ENCODE data around the gene PCDHGA3.
"Not testable (repeated sequence)": the region's sequence is repeated elsewhere in the genome, so short reads cannot be mapped to it uniquely, and the experiment has no call there.

Gene PCDHGA3

GRCh38 chr5:141338538-141339306, 4.9 kb upstream of the PCDHGA3 start, which contains the start of gene PCDHGA2:
TSS of gene PCDHGA2 (plus strand) at chr5:141338760.
- no peak for TF ChIP-seq SUZ12 (IDR thresholded peaks at IDR 0.05; ENCODE audit: extremely low read depth, insufficient read depth, insufficient read length)
- no peak for TF ChIP-seq ZNF274 (IDR thresholded peaks at IDR 0.05; ENCODE audit: low read depth, low read length)
- TF ChIP-seq YY1 (IDR thresholded peaks at IDR 0.05; ENCODE audit: insufficient read depth, insufficient read length), result no peak
- Histone ChIP-seq H3K4me1 (ENCODE audit: insufficient read depth, insufficient read length) (no peaks in the 10 kb centered on the region), H3K4me3 (ENCODE audit: insufficient read length, low read depth) (no peak within 1 kb of the TSS), H3K36me3 (ENCODE audit: insufficient read depth, insufficient read length, low read length) (no peaks in the 10 kb centered on the region), H3K9ac (ENCODE audit: insufficient read length, low read depth) (no peak within 1 kb of the TSS), H3K27me3 (ENCODE audit: insufficient read depth, insufficient read length) (no peaks in the 10 kb centered on the region), H3K9me3 (ENCODE audit: insufficient read depth, low read length) (peaks cover 28% of the 10 kb centered on the region)
- DNase-seq (ENCODE audit: low read depth, low spot score), result peak; percentile 42

GRCh38 chr5:141340781-141341354, 2.8 kb upstream of the PCDHGA3 start:
- not testable (repeated sequence) for H3K36me3 ChIP-seq (ENCODE audit: insufficient read depth, insufficient read length, low read length); H3K4me1 ChIP-seq (ENCODE audit: insufficient read depth, insufficient read length); DNase-seq (ENCODE audit: low read depth, low spot score); H3K4me3 ChIP-seq (ENCODE audit: insufficient read length, low read depth); H3K9ac ChIP-seq (ENCODE audit: insufficient read length, low read depth); H3K27me3 ChIP-seq (ENCODE audit: insufficient read depth, insufficient read length)
- H3K9me3 ChIP-seq (ENCODE audit: insufficient read depth, low read length), result peaks cover 44% of the 10 kb centered on the region

GRCh38 chr5:141342773-141343172, 856 bp upstream of the PCDHGA3 start:
- peaks cover 44% of the 10 kb centered on the region for H3K9me3 ChIP-seq (ENCODE audit: insufficient read depth, low read length)
- H3K4me3 ChIP-seq (ENCODE audit: insufficient read length, low read depth), result no peak overlapping the region
- no peaks in the 10 kb centered on the region for H3K4me1 ChIP-seq (ENCODE audit: insufficient read depth, insufficient read length)
- H3K27me3 ChIP-seq (ENCODE audit: insufficient read depth, insufficient read length), result no peaks in the 10 kb centered on the region
- H3K9ac ChIP-seq (ENCODE audit: insufficient read length, low read depth), result no peak overlapping the region
- DNase-seq (ENCODE audit: low read depth, low spot score), result no peak
- no peaks in the 10 kb centered on the region for H3K36me3 ChIP-seq (ENCODE audit: insufficient read depth, insufficient read length, low read length)
- no peak for TF ChIP-seq ZNF274 (IDR thresholded peaks at IDR 0.05; ENCODE audit: low read depth, low read length)
- TF ChIP-seq SUZ12 (IDR thresholded peaks at IDR 0.05; ENCODE audit: extremely low read depth, insufficient read depth, insufficient read length), result no peak
- TF ChIP-seq YY1 (IDR thresholded peaks at IDR 0.05; ENCODE audit: insufficient read depth, insufficient read length), result no peak

- TF ChIP-seq YY1 (IDR thresholded peaks at IDR 0.05; ENCODE audit: insufficient read depth, insufficient read length), result no peak
- no peak for TF ChIP-seq SUZ12 (IDR thresholded peaks at IDR 0.05; ENCODE audit: extremely low read depth, insufficient read depth, insufficient read length)
- TF ChIP-seq ZNF274 (IDR thresholded peaks at IDR 0.05; ENCODE audit: low read depth, low read length), result no peak
- Histone ChIP-seq H3K9ac (ENCODE audit: insufficient read length, low read depth) (no peak overlapping the region), H3K4me3 (ENCODE audit: insufficient read length, low read depth) (no peak overlapping the region), H3K4me1 (ENCODE audit: insufficient read depth, insufficient read length) (no peaks in the 10 kb centered on the region), H3K9me3 (ENCODE audit: insufficient read depth, low read length) (peaks cover 37% of the 10 kb centered on the region), H3K36me3 (ENCODE audit: insufficient read depth, insufficient read length, low read length) (no peaks in the 10 kb centered on the region), H3K27me3 (ENCODE audit: insufficient read depth, insufficient read length) (no peaks in the 10 kb centered on the region)
- DNase-seq (ENCODE audit: low read depth, low spot score), result no peak
Measured at GRCh38 chr5:141343953-141344463, 379 bp downstream of the PCDHGA3 start.

GRCh38 chr5:141345327-141345726, 1.7 kb downstream of the PCDHGA3 start:
- H3K9me3 ChIP-seq (ENCODE audit: insufficient read depth, low read length), result peaks cover 24% of the 10 kb centered on the region

GRCh38 chr5:141346017-141346416, 2.4 kb downstream of the PCDHGA3 start:
- H3K4me1 ChIP-seq (ENCODE audit: insufficient read depth, insufficient read length); H3K9ac ChIP-seq (ENCODE audit: insufficient read length, low read depth); H3K27me3 ChIP-seq (ENCODE audit: insufficient read depth, insufficient read length); DNase-seq (ENCODE audit: low read depth, low spot score); H3K4me3 ChIP-seq (ENCODE audit: insufficient read length, low read depth); H3K36me3 ChIP-seq (ENCODE audit: insufficient read depth, insufficient read length, low read length): not testable (repeated sequence)
- H3K9me3 ChIP-seq (ENCODE audit: insufficient read depth, low read length), result peaks cover 28% of the 10 kb centered on the region

More at GRCh38 chr5:141345327-141345726, 1.7 kb downstream of the PCDHGA3 start:
- Histone ChIP-seq H3K4me3 (ENCODE audit: insufficient read length, low read depth) (no peak overlapping the region), H3K27me3 (ENCODE audit: insufficient read depth, insufficient read length) (no peaks in the 10 kb centered on the region), H3K9ac (ENCODE audit: insufficient read length, low read depth) (no peak overlapping the region), H3K36me3 (ENCODE audit: insufficient read depth, insufficient read length, low read length) (no peaks in the 10 kb centered on the region), H3K4me1 (ENCODE audit: insufficient read depth, insufficient read length) (no peaks in the 10 kb centered on the region)
- no peak for DNase-seq (ENCODE audit: low read depth, low spot score)
- TF ChIP-seq SUZ12 (IDR thresholded peaks at IDR 0.05; ENCODE audit: extremely low read depth, insufficient read depth, insufficient read length), result no peak
- no peak for TF ChIP-seq YY1 (IDR thresholded peaks at IDR 0.05; ENCODE audit: insufficient read depth, insufficient read length)
- TF ChIP-seq ZNF274 (IDR thresholded peaks at IDR 0.05; ENCODE audit: low read depth, low read length), result no peak

- Histone ChIP-seq H3K9me3 (ENCODE audit: insufficient read depth, low read length) (peaks cover 34% of the 10 kb centered on the region), H3K4me3 (ENCODE audit: insufficient read length, low read depth) (no peak within 1 kb of the TSS)
- no peak for DNase-seq (ENCODE audit: low read depth, low spot score)
Measured at GRCh38 chr5:141349917-141350619, 6.4 kb downstream of the PCDHGA3 start, which contains the start of gene PCDHGB1. TSS of gene PCDHGB1 (plus strand) at chr5:141350099. CDS start at chr5:141350261, 162 bp downstream.

More at GRCh38 chr5:141349917-141350619, 6.4 kb downstream of the PCDHGA3 start, which contains the start of gene PCDHGB1:
- no peak for TF ChIP-seq ZNF274 (IDR thresholded peaks at IDR 0.05; ENCODE audit: low read depth, low read length)
- TF ChIP-seq YY1 (IDR thresholded peaks at IDR 0.05; ENCODE audit: insufficient read depth, insufficient read length), result no peak
- TF ChIP-seq SUZ12 (IDR thresholded peaks at IDR 0.05; ENCODE audit: extremely low read depth, insufficient read depth, insufficient read length), result no peak
- no peaks in the 10 kb centered on the region for H3K4me1 ChIP-seq (ENCODE audit: insufficient read depth, insufficient read length)
- no peaks in the 10 kb centered on the region for H3K27me3 ChIP-seq (ENCODE audit: insufficient read depth, insufficient read length)
- H3K9ac ChIP-seq (ENCODE audit: insufficient read length, low read depth), result no peak within 1 kb of the TSS
- no peaks in the 10 kb centered on the region for H3K36me3 ChIP-seq (ENCODE audit: insufficient read depth, insufficient read length, low read length)

Measured in NT2/D1 (cell line).